ENCODE results near the gene KLF14.
"Not testable (repeated sequence)": the region's sequence is repeated elsewhere in the genome, so short reads cannot be mapped to it uniquely, and the experiment has no call there.

KLF14 gene

GRCh38 chr7:130712416-130712815 lies 21.6 kb downstream of the KLF14 start:
- DNase-seq (ENCODE audit: low read depth) = no peak

DNA sequence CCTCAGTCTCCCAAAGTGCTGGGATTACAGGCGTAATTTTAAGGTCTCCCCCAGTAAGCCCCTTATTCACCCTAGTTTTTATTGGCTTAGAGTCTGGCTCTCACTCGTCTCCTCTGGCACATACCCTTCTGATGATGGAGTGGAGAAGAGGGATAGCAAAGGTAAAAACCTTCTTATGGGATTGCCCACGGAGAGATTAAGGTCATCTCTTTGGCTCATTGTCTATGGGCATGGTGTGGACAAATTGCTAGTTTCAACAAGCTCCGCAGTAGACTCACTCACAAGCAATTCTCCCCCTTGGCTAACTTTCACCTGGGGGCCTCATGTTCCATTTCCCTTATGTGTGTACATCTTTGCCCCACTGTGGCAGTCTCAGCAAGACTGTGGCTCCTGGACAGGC lies 25.2 kb downstream of the KLF14 start:
- DNase-seq (ENCODE audit: low read depth) = no peak

DNA sequence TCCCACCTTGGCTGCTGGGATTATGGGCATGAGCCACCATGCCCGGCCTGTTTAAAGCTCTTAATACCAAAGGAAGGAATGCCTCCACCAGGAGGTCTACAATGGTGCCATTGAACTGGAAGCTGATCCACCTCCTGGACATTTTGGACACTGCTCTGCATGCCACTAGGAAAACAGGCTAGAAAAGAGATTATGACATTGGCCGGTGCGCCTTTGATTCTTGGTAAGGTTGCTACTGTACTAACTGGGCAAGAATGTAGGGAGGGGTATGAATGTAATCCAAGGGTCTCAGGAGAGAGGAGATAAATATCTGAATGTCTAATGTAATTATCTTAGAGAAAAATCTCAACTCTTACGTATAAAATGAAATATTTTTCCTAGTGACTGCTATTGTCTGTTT lies 26.0 kb downstream of the KLF14 start:
- no peak for DNase-seq (ENCODE audit: low read depth)

DNA sequence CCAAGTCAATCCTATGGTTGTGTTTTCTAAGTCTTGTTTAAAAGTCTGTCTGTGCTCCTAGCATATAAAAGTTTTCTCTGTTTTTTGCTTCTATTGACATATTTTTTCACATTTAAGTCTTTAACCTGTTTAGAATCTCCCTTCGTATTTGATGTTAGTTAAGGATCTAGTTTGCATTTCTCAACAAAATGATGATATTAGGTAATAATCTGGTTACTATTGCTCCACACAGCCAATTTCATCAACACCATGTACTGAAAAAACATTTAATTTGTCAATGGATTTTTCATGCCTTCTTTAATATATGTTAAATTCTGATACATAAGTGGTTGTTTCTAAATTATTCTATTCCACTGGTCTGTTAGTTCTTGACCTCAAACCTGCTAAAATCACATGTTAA lies 30.2 kb downstream of the KLF14 start:
- DNase-seq (ENCODE audit: low read depth) = no peak

GRCh38 chr7:130701650-130702049 lies 32.4 kb downstream of the KLF14 start:
- DNase-seq (ENCODE audit: low read depth) = no peak

GRCh38 chr7:130700760-130701159 lies 33.2 kb downstream of the KLF14 start:
- DNase-seq (ENCODE audit: low read depth) = no peak

DNA sequence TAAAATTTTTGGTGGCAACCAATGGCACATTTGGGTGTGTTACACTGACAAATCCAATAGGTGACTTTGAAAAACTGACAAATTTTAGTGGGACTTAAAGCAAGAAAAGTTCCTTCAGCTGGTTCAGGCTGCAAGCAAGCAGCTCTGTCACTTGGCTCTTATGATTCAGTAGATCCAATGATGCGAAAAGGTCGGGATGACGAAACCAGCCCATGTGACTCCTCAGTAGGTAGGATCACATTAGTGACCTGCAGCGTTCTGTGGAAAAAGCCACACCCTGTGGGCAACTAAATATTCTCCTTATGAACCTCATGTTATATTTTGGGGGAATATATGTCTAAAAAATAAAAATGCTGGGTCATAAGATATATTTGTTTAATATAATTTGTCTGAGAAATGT lies 34.3 kb downstream of the KLF14 start:
- peak; percentile 1 for DNase-seq (ENCODE audit: low read depth)

- no peak for DNase-seq (ENCODE audit: low read depth)
Observed at GRCh38 chr7:130697820-130698219, 36.2 kb downstream of the KLF14 start.

GRCh38 chr7:130695840-130696239 lies 38.2 kb downstream of the KLF14 start:
- DNase-seq (ENCODE audit: low read depth) = peak; percentile 66

DNA sequence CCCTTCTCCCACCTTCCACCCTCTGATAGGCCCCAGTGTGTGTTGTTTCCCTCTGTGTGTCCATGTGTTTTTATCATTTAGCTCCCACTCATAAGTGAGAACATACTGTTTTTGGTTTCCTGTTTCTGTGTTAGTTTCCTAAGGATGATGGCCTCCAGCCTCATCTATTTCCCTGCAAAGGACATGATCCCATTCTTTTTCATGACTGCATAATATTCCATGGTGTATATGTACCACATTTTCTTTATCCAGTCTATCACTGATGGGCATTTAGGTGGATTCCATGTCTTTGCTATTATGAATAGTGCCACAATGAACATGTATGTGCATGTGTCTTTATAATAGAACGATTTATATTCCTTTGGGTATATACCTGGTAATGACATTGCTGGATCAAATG lies 41.6 kb downstream of the KLF14 start:
- not testable (repeated sequence) for DNase-seq (ENCODE audit: low read depth)

- no peak for DNase-seq (ENCODE audit: low read depth)
Observed at GRCh38 chr7:130689683-130690082, 44.3 kb downstream of the KLF14 start.

- DNase-seq (ENCODE audit: low read depth) = no peak
Observed at GRCh38 chr7:130683026-130683425, 51.0 kb downstream of the KLF14 start.

All from ELR (cell line).